Mesothelial cell of epicardium (in vitro differentiated cells): ENCODE measurements around the gene JAGN1. TPM values are rescaled to one million over a fixed set of nuclear protein-coding genes. Genes with fewer than 3 reads are reported as not detected.
"Not testable (repeated sequence)": the region's sequence is repeated elsewhere in the genome, so short reads cannot be mapped to it uniquely, and the experiment has no call there.

Experiments used
- DNase-seq, 2 experiments: peaks; one replicate each; pipeline ENCODE4 v3.0.0; 2021; ENCODE audit warnings: low spot score in 2 of 2; ENCODE audit not compliant: unreplicated experiment in 2 of 2
- H3K27ac Mint-ChIP-seq: 2 replicates; pipeline ENCODE4 v1.8.0; 2021; ENCODE audit warnings: mixed read lengths
- H3K27me3 Mint-ChIP-seq: 2 replicates; pipeline ENCODE4 v1.8.0; 2021; ENCODE audit warnings: low read depth, mixed read lengths
- H3K36me3 Mint-ChIP-seq: 2 replicates; pipeline ENCODE4 v1.8.0; 2021; ENCODE audit warnings: mixed read lengths
- H3K4me1 Mint-ChIP-seq: 2 replicates; pipeline ENCODE4 v1.8.0; 2021; ENCODE audit warnings: mixed read lengths
- H3K4me3 Mint-ChIP-seq: 2 replicates; pipeline ENCODE4 v1.8.0; 2021; ENCODE audit warnings: mild to moderate bottlenecking, moderate library complexity, mixed read lengths
- H3K9me3 Mint-ChIP-seq: 2 replicates; pipeline ENCODE4 v1.8.0; 2021; ENCODE audit warnings: mixed read lengths
- total RNA-seq: library from RNA; stranded (reverse); gene quantifications from 3 replicates; pipeline ENCODE4 v1.2.1, GENCODE V29; 2021
- TF ChIP-seq, protein P1 (sequence below): fragments of 200-600 bp; sonication (generic); IDR thresholded peaks from one replicate; pipeline ENCODE4 v1.5.0; 2021; ENCODE audit warnings: antibody characterized with exemption; ENCODE audit not compliant: unreplicated experiment

JAGN1 gene
- total RNA-seq, 1 donor from 2014 or later, result 32.1 TPM

GRCh38 chr3:9861201-9861600, 29.2 kb upstream of the JAGN1 start:
- Mint-ChIP-seq H3K4me1 (peaks cover 14% of the 10 kb centered on the region), H3K27me3 (no peaks in the 10 kb centered on the region), H3K27ac (no peak overlapping the region), H3K4me3 (no peak overlapping the region), H3K9me3 (no peaks in the 10 kb centered on the region), H3K36me3 (no peaks in the 10 kb centered on the region)
- TF ChIP-seq, protein P1, sequence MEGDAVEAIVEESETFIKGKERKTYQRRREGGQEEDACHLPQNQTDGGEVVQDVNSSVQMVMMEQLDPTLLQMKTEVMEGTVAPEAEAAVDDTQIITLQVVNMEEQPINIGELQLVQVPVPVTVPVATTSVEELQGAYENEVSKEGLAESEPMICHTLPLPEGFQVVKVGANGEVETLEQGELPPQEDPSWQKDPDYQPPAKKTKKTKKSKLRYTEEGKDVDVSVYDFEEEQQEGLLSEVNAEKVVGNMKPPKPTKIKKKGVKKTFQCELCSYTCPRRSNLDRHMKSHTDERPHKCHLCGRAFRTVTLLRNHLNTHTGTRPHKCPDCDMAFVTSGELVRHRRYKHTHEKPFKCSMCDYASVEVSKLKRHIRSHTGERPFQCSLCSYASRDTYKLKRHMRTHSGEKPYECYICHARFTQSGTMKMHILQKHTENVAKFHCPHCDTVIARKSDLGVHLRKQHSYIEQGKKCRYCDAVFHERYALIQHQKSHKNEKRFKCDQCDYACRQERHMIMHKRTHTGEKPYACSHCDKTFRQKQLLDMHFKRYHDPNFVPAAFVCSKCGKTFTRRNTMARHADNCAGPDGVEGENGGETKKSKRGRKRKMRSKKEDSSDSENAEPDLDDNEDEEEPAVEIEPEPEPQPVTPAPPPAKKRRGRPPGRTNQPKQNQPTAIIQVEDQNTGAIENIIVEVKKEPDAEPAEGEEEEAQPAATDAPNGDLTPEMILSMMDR, result no peak
- DNase-seq, result no peak

DNA sequence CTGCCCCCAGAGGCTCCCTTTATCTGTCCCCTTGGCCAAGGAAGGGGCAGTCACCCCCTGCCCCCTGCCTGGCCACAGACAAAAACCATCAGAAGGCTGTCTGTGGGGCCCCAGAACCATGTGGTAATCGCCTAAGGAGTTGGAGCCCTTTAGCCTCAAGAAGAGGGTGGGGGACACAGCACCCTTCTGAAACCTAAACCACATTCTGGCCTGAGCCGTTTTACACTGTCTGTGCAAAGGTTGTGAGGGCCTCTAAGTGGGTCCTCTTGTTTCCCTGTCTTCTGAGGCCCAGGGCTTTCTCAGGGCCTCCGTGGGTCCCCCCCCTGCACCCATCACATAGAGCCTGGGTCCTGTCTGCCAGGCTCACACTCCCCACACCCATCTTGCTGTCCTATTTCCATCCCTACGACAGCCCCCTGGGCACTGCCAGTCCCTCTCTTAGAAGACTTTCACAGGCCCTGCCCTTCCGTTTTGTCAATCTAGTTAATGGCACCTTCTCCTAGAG, 28.7 kb upstream of the JAGN1 start:
- no peak overlapping the region for H3K4me3 Mint-ChIP-seq
- no peaks in the 10 kb centered on the region for H3K9me3 Mint-ChIP-seq
- no peaks in the 10 kb centered on the region for H3K36me3 Mint-ChIP-seq
- TF ChIP-seq, protein P1, result no peak
- H3K27ac Mint-ChIP-seq, result peak overlapping the region; percentile 56
- H3K27me3 Mint-ChIP-seq, result no peaks in the 10 kb centered on the region
- DNase-seq, result no peak
- peaks cover 17% of the 10 kb centered on the region for H3K4me1 Mint-ChIP-seq

DNA sequence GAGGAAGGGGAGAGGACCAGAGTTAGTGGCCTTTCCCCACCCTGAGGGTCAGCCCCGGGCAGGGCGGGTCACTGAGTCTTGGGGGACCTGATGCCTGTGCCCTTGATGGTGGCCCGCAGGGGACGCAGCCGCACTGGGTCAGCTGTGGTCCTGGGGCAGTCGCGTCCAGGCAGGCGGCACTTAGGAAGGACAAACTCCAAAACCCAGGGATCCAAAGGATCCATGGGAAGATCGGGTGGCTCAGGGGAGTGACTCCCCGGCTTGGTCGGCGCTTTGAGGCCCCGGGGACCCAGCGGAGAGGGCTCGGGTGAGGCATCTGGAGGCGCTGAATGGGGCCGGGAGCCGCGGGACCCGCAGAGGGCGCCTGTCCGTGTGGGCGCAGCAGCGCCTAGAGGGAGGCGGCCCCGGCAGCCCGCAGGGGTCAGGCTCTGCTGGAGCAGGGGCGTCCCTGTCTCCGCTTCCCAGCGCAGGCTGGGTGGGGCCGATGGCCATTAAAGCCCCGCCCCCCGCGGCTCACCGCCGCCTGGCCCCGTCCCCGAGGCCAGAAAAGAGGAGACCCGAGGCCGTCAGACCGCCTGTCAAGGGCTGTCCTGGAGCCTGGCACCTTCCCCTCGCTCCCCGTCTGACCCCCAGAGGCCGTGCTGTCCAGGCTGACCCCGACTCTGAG, 27.9 kb upstream of the JAGN1 start:
- Mint-ChIP-seq H3K27ac (no peak overlapping the region), H3K27me3 (no peaks in the 10 kb centered on the region), H3K4me1 (peaks cover 17% of the 10 kb centered on the region), H3K36me3 (no peaks in the 10 kb centered on the region), H3K4me3 (peak overlapping the region; percentile 47), H3K9me3 (no peaks in the 10 kb centered on the region)
- TF ChIP-seq, protein P1, result no peak
- DNase-seq, result peak in 1 of 2 experiments; percentile 48

GRCh38 chr3:9863058-9863772, 27.2 kb upstream of the JAGN1 start:
- Mint-ChIP-seq H3K4me1 (peaks cover 17% of the 10 kb centered on the region), H3K4me3 (peak overlapping the region; percentile 28), H3K27ac (no peak overlapping the region), H3K27me3 (no peaks in the 10 kb centered on the region), H3K36me3 (no peaks in the 10 kb centered on the region), H3K9me3 (no peaks in the 10 kb centered on the region)
- DNase-seq, result no peak
- TF ChIP-seq, protein P1, result no peak

- Mint-ChIP-seq H3K9me3 (no peaks in the 10 kb centered on the region), H3K4me3 (no peak overlapping the region), H3K36me3 (no peaks in the 10 kb centered on the region), H3K27ac (peak overlapping the region; percentile 92), H3K4me1 (peaks cover 17% of the 10 kb centered on the region), H3K27me3 (no peaks in the 10 kb centered on the region)
- TF ChIP-seq, protein P1, result no peak
- peak; percentile 47 to 77 for DNase-seq
Measured at GRCh38 chr3:9864200-9864927, 26.0 kb upstream of the JAGN1 start.

- not testable (repeated sequence) for H3K27ac Mint-ChIP-seq, H3K4me3 Mint-ChIP-seq, H3K36me3 Mint-ChIP-seq, H3K27me3 Mint-ChIP-seq, H3K9me3 Mint-ChIP-seq, DNase-seq
- peaks cover 17% of the 10 kb centered on the region for H3K4me1 Mint-ChIP-seq
Measured at GRCh38 chr3:9865125-9865637, 25.2 kb upstream of the JAGN1 start.
